Gastrocnemius medialis (tissue), 4 donors: ENCODE results near the gene ACSS1. TPM values are rescaled to one million over a fixed set of nuclear protein-coding genes. Genes with fewer than 3 reads are reported as not detected.

Experiments
- ATAC-seq, 2 donors: fragments of 150-250 bp; one replicate each; pipeline ENCODE4 v1.9.1; 2016
- DNase-seq, 2 donors: peaks; one replicate each; pipeline ENCODE4 v3.0.0-alpha.2; 2019
- H3K27ac ChIP-seq, 4 donors: fragments of 200-600 bp; sonication (generic); 1 replicate in 1 of 4; 2 replicates in 3 of 4; pipeline ENCODE4 v1.5.1; 2016 to 2018; ENCODE audit warnings: mild to moderate bottlenecking in 2 of 4, moderate library complexity in 1 of 4
- H3K27me3 ChIP-seq, 3 donors: fragments of 200-600 bp; sonication (generic) in 2 of 3; 1 replicate in 1 of 3; 2 replicates in 2 of 3; pipeline versions ENCODE4 v1.5.1 to v1.6.0; 2016 to 2019; ENCODE audit warnings: mild to moderate bottlenecking in 1 of 3, moderate library complexity in 1 of 3
- H3K36me3 ChIP-seq, 2 donors: fragments of 200-600 bp; sonication (generic) in 1 of 2; one replicate each; pipeline ENCODE4 v1.5.1; 2017 to 2018
- H3K4me1 ChIP-seq, 2 donors: fragments of 200-600 bp; sonication (generic) in 1 of 2; one replicate each; pipeline ENCODE4 v1.5.1; 2016 to 2017; ENCODE audit warnings: mild to moderate bottlenecking in 2 of 2
- H3K4me3 ChIP-seq, 4 donors: fragments of 200-600 bp; sonication (generic) in 3 of 4; 1 replicate in 1 of 4; 2 replicates in 3 of 4; pipeline ENCODE4 v1.5.1; 2016 to 2019; ENCODE audit warnings: mild to moderate bottlenecking in 2 of 4
- H3K9me3 ChIP-seq, 3 donors: fragments of 200-600 bp; sonication (generic) in 2 of 3; 1 replicate in 1 of 3; 2 replicates in 2 of 3; pipeline ENCODE4 v1.5.1; 2016 to 2019
- CTCF ChIP-seq, 5 experiments: fragments of 450-650 bp in 3 of 5; fragments of 200-600 bp in 2 of 5; sonication (generic) in 2 of 5; IDR thresholded peaks in 4 of 5; conservative IDR thresholded peaks in 1 of 5; 1 replicate in 4 of 5; 2 replicates in 1 of 5; pipeline ENCODE4 v1.5.1; 2016 to 2019; ENCODE audit warnings: antibody characterized with exemption in 5 of 5, mild to moderate bottlenecking in 3 of 5, moderate library complexity in 3 of 5
- POLR2A ChIP-seq, 2 donors: fragments of 450-650 bp; IDR thresholded peaks; one replicate each; pipeline ENCODE4 v1.6.1; 2017; ENCODE audit warnings: antibody characterized with exemption in 2 of 2, mild to moderate bottlenecking in 2 of 2, moderate library complexity in 2 of 2
- in situ Hi-C, 4 donors: fragments of 200-750 bp; cut with MboI; loops; one replicate each; pipeline versions ENCODE4 v1.15.0 to v1.8.0; 2017; ENCODE audit warnings: low sequenced_read_pairs in 4 of 4
- intact Hi-C: fragments of 100-400 bp; cut with DNase I; formaldehyde crosslinking; loops from one replicate; pipeline ENCODE4 v1.15.1; 2023; ENCODE audit warnings: low total_unique reads
- total RNA-seq, 4 donors: library from RNA; depleted of rRNA; stranded (reverse); fragments of >200 nt; gene quantifications; one replicate each; pipeline versions ENCODE4 v1.1.0 to v1.2.3, GENCODE V29; 2016

The ACSS1 gene
- total RNA-seq, 4 donors from 2014 or later, result 11.4 to 84.6 (median 11.8) TPM

GRCh38 chr20:24980291-24981053, 77.5 kb downstream of the ACSS1 start:
- Histone ChIP-seq H3K9me3 (no peaks in the 10 kb centered on the region), H3K27ac (no peak overlapping the region), H3K4me1 (peaks cover 13 to 15% of the 10 kb centered on the region in 2 donors), H3K27me3 (no peaks in the 10 kb centered on the region), H3K36me3 (peaks cover 0 to 31% of the 10 kb centered on the region in 2 donors), H3K4me3 (no peak overlapping the region)
- DNase-seq, result no peak
- TF ChIP-seq POLR2A (IDR thresholded peaks at IDR 0.05) (no peak), CTCF (IDR thresholded peaks at IDR 0.05 in 4 of 5, conservative IDR thresholded peaks at IDR 0.05 in 1 of 5) (no peak)
- no peak for ATAC-seq
- in situ Hi-C loops (loop anchor here (25.0 kb wide), 5 partner anchors 207 to 1343 kb away; partner anchors contain the start of genes CST3 (in 1 of the 4) and ENTPD6 (in 1 of the 4)), intact Hi-C loops (no loop called here)

- H3K27me3 ChIP-seq, result no peaks in the 10 kb centered on the region
- peaks cover 2 to 4% of the 10 kb centered on the region in 2 donors for H3K4me1 ChIP-seq
- H3K4me3 ChIP-seq, result no peak overlapping the region
- intact Hi-C loops (no loop called here), in situ Hi-C loops (loop anchor here (25.0 kb wide), 5 partner anchors 208 to 1342 kb away; partner anchors contain the start of genes CST3 (in 1 of the 4) and ENTPD6 (in 1 of the 4))
- ATAC-seq (no peak), DNase-seq (no peak)
- H3K36me3 ChIP-seq, result peaks cover 0 to 32% of the 10 kb centered on the region in 2 donors
- no peaks in the 10 kb centered on the region for H3K9me3 ChIP-seq
- TF ChIP-seq CTCF (IDR thresholded peaks at IDR 0.05 in 4 of 5, conservative IDR thresholded peaks at IDR 0.05 in 1 of 5), result no peak
- no peak overlapping the region for H3K27ac ChIP-seq
Observed at GRCh38 chr20:24979036-24979960, 78.6 kb downstream of the ACSS1 start.

GRCh38 chr20:24978513-24978912, 79.4 kb downstream of the ACSS1 start:
- in situ Hi-C loops, result loop anchor here (25.0 kb wide), 5 partner anchors 209 to 1341 kb away; partner anchors contain the start of genes CST3 (in 1 of the 4) and ENTPD6 (in 1 of the 4)
- Histone ChIP-seq H3K36me3 (peaks cover 0 to 39% of the 10 kb centered on the region in 2 donors), H3K4me3 (no peak overlapping the region), H3K4me1 (no peaks in the 10 kb centered on the region), H3K27ac (no peak overlapping the region), H3K9me3 (no peaks in the 10 kb centered on the region), H3K27me3 (no peaks in the 10 kb centered on the region)
- ATAC-seq, result peak in 1 of 2 donors; percentile 53
- TF ChIP-seq POLR2A (IDR thresholded peaks at IDR 0.05) (no peak), CTCF (IDR thresholded peaks at IDR 0.05 in 4 of 5, conservative IDR thresholded peaks at IDR 0.05 in 1 of 5) (no peak)
- DNase-seq, result peak in 1 of 2 donors; percentile 49
- intact Hi-C loops, result no loop called here

DNA sequence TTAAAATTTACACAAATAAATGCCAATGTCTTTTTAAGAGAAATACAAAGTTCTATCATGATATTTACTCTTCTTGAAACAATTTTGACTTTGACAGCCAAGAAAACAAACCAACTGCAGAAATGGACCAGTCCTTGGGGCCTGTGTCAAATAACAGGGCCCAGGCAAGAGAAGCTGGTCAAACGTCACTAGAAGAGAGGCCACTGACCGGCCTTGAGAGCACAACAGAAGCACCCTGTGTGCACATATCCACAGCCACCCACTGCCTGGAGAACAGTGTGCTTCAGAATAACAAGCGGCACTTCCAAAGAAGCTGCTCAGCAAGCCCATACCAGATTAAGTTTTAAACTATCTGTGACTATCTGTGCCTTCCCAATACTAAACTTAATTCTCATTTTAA, 80.1 kb downstream of the ACSS1 start:
- TF ChIP-seq CTCF (IDR thresholded peaks at IDR 0.05 in 4 of 5, conservative IDR thresholded peaks at IDR 0.05 in 1 of 5) (no peak), POLR2A (IDR thresholded peaks at IDR 0.05) (no peak)
- Histone ChIP-seq H3K9me3 (no peaks in the 10 kb centered on the region), H3K4me3 (no peak overlapping the region), H3K27ac (no peak overlapping the region), H3K36me3 (peaks cover 0 to 39% of the 10 kb centered on the region in 2 donors), H3K4me1 (no peaks in the 10 kb centered on the region), H3K27me3 (no peaks in the 10 kb centered on the region)
- in situ Hi-C loops, result loop anchor here (25.0 kb wide), 5 partner anchors 210 to 1340 kb away; partner anchors contain the start of genes CST3 (in 1 of the 4) and ENTPD6 (in 1 of the 4)
- no peak for DNase-seq
- intact Hi-C loops, result no loop called here
- ATAC-seq, result no peak
